Measurements from ENCODE around the gene GNG12.

The GNG12 gene

GRCh38 chr1:67701876-67702275, 131.4 kb downstream of the GNG12 start:
- DNase-seq (ENCODE audit: low read depth), result no peak

- no peak for DNase-seq (ENCODE audit: low read depth)
Measured at GRCh38 chr1:67700692-67701410, 132.4 kb downstream of the GNG12 start.

GRCh38 chr1:67700220-67700619, 133.0 kb downstream of the GNG12 start:
- no peak for DNase-seq (ENCODE audit: low read depth)

- DNase-seq (ENCODE audit: low read depth), result no peak
Measured at GRCh38 chr1:67696708-67697107, 136.6 kb downstream of the GNG12 start.

GRCh38 chr1:67695963-67696362, 137.3 kb downstream of the GNG12 start:
- DNase-seq (ENCODE audit: low read depth), result no peak

GRCh38 chr1:67691712-67692111, 141.6 kb downstream of the GNG12 start:
- no peak for DNase-seq (ENCODE audit: low read depth)

GRCh38 chr1:67690411-67690810, 142.9 kb downstream of the GNG12 start:
- no peak for DNase-seq (ENCODE audit: low read depth)

- DNase-seq (ENCODE audit: low read depth), result no peak
Measured at GRCh38 chr1:67690018-67690363, 143.3 kb downstream of the GNG12 start.

- no peak for DNase-seq (ENCODE audit: low read depth)
Measured at GRCh38 chr1:67689267-67690017, 143.8 kb downstream of the GNG12 start.

- DNase-seq (ENCODE audit: low read depth), result no peak
Measured at GRCh38 chr1:67688526-67689219, 144.6 kb downstream of the GNG12 start.

GRCh38 chr1:67687649-67688048, 145.6 kb downstream of the GNG12 start:
- no peak for DNase-seq (ENCODE audit: low read depth)

- DNase-seq (ENCODE audit: low read depth), result no peak
Measured at GRCh38 chr1:67687198-67687545, 146.1 kb downstream of the GNG12 start.

- peak; percentile 23 for DNase-seq (ENCODE audit: low read depth)
Measured at GRCh38 chr1:67686267-67687197, 146.7 kb downstream of the GNG12 start.

GRCh38 chr1:67685558-67686266, 147.6 kb downstream of the GNG12 start:
- DNase-seq (ENCODE audit: low read depth), result peak; percentile 56

GRCh38 chr1:67685067-67685557, 148.2 kb downstream of the GNG12 start, which contains the start of gene GADD45A:
Gene GADD45A, plus strand, starts transcription at chr1:67685201. Its CDS starts 294 bp downstream, at chr1:67685495.
- DNase-seq (ENCODE audit: low read depth), result peak; percentile 85

- no peak for DNase-seq (ENCODE audit: low read depth)
Measured at GRCh38 chr1:67684526-67685066, 148.7 kb downstream of the GNG12 start.

GRCh38 chr1:67683766-67684525, 149.3 kb downstream of the GNG12 start:
- peak; percentile 37 for DNase-seq (ENCODE audit: low read depth)

- DNase-seq (ENCODE audit: low read depth), result no peak
Measured at GRCh38 chr1:67683316-67683715, 150.0 kb downstream of the GNG12 start.

- DNase-seq (ENCODE audit: low read depth), result no peak
Measured at GRCh38 chr1:67682659-67683197, 150.5 kb downstream of the GNG12 start.

- DNase-seq (ENCODE audit: low read depth), result no peak
Measured at GRCh38 chr1:67680486-67680885, 152.8 kb downstream of the GNG12 start.

Measured in activated T-helper 9 cell treated with anti-CD3 and anti-CD28 coated beads, Interleukin-2, amount 50 U/mL, for 16 hours (primary cell).